Mesothelial cell of epicardium (in vitro differentiated cells): ENCODE results near the gene POLE. TPM values are rescaled to one million over a fixed set of nuclear protein-coding genes. Genes with fewer than 3 reads are reported as not detected.

ENCODE experiments used
- DNase-seq, 2 experiments: peaks; one replicate each; pipeline ENCODE4 v3.0.0; 2021; ENCODE audit warnings: low spot score in 2 of 2; ENCODE audit not compliant: unreplicated experiment in 2 of 2
- H3K27ac Mint-ChIP-seq: 2 replicates; pipeline ENCODE4 v1.8.0; 2021; ENCODE audit warnings: mixed read lengths
- H3K27me3 Mint-ChIP-seq: 2 replicates; pipeline ENCODE4 v1.8.0; 2021; ENCODE audit warnings: low read depth, mixed read lengths
- H3K36me3 Mint-ChIP-seq: 2 replicates; pipeline ENCODE4 v1.8.0; 2021; ENCODE audit warnings: mixed read lengths
- H3K4me1 Mint-ChIP-seq: 2 replicates; pipeline ENCODE4 v1.8.0; 2021; ENCODE audit warnings: mixed read lengths
- H3K4me3 Mint-ChIP-seq: 2 replicates; pipeline ENCODE4 v1.8.0; 2021; ENCODE audit warnings: mild to moderate bottlenecking, moderate library complexity, mixed read lengths
- H3K9me3 Mint-ChIP-seq: 2 replicates; pipeline ENCODE4 v1.8.0; 2021; ENCODE audit warnings: mixed read lengths
- CTCF ChIP-seq: fragments of 200-600 bp; sonication (generic); IDR thresholded peaks from one replicate; pipeline ENCODE4 v1.5.0; 2021; ENCODE audit warnings: antibody characterized with exemption; ENCODE audit not compliant: unreplicated experiment
- total RNA-seq: library from RNA; stranded (reverse); gene quantifications from 3 replicates; pipeline ENCODE4 v1.2.1, GENCODE V29; 2021

POLE gene
- total RNA-seq, 1 donor from 2014 or later, result 124 TPM

- Mint-ChIP-seq H3K9me3 (no peaks in the 10 kb centered on the region), H3K36me3 (peaks cover 37% of the 10 kb centered on the region), H3K27me3 (no peaks in the 10 kb centered on the region), H3K27ac (no peak overlapping the region), H3K4me3 (no peak overlapping the region), H3K4me1 (no peaks in the 10 kb centered on the region)
- TF ChIP-seq CTCF, result no peak
- DNase-seq, result no peak
Measured at GRCh38 chr12:132637811-132638210, 49.3 kb downstream of the POLE start.

GRCh38 chr12:132635076-132635955 lies 51.8 kb downstream of the POLE start:
- Mint-ChIP-seq H3K4me1 (no peaks in the 10 kb centered on the region), H3K27ac (no peak overlapping the region), H3K27me3 (no peaks in the 10 kb centered on the region), H3K9me3 (no peaks in the 10 kb centered on the region), H3K4me3 (no peak overlapping the region), H3K36me3 (peaks cover 52% of the 10 kb centered on the region)
- TF ChIP-seq CTCF, result no peak
- no peak for DNase-seq

GRCh38 chr12:132634411-132634990 lies 52.6 kb downstream of the POLE start:
- H3K9me3 Mint-ChIP-seq, result no peaks in the 10 kb centered on the region
- H3K4me3 Mint-ChIP-seq, result no peak overlapping the region
- peaks cover 58% of the 10 kb centered on the region for H3K36me3 Mint-ChIP-seq
- H3K4me1 Mint-ChIP-seq, result no peaks in the 10 kb centered on the region
- H3K27ac Mint-ChIP-seq, result no peak overlapping the region
- TF ChIP-seq CTCF, result no peak
- H3K27me3 Mint-ChIP-seq, result no peaks in the 10 kb centered on the region
- no peak for DNase-seq

GRCh38 chr12:132633901-132634300 lies 53.2 kb downstream of the POLE start:
- Mint-ChIP-seq H3K27me3 (no peaks in the 10 kb centered on the region), H3K4me3 (no peak overlapping the region), H3K27ac (no peak overlapping the region), H3K4me1 (no peaks in the 10 kb centered on the region), H3K9me3 (no peaks in the 10 kb centered on the region), H3K36me3 (peaks cover 61% of the 10 kb centered on the region)
- no peak for DNase-seq
- no peak for TF ChIP-seq CTCF

- Mint-ChIP-seq H3K27me3 (no peaks in the 10 kb centered on the region), H3K36me3 (peaks cover 62% of the 10 kb centered on the region), H3K4me3 (no peak overlapping the region), H3K27ac (no peak overlapping the region), H3K4me1 (no peaks in the 10 kb centered on the region), H3K9me3 (no peaks in the 10 kb centered on the region)
- no peak for TF ChIP-seq CTCF
- no peak for DNase-seq
Measured at GRCh38 chr12:132633398-132633797, 53.7 kb downstream of the POLE start.
